Renal pelvis (tissue), 4 donors: Measurements from ENCODE around the gene DDR1. TPM values are rescaled to one million over a fixed set of nuclear protein-coding genes. Genes with fewer than 3 reads are reported as not detected.

Experiments used
- DNase-seq: peaks from one replicate; pipeline ENCODE4 v3.0.0-alpha.2; 2013
- polyA plus RNA-seq, 3 donors: library from polyadenylated mRNA; unstranded; fragments of 120-200 nt; gene quantifications; one replicate each; pipeline ENCODE4 v1.2.1, GENCODE V29; 2013; ENCODE audit not compliant: insufficient read length in 3 of 3

The DDR1 gene
- polyA plus RNA-seq, 3 donors = 196 to 203 (median 201) TPM

GRCh38 chr6:30942338-30943060, 58.2 kb downstream of the DDR1 start:
- DNase-seq = peak; percentile 87

DNA sequence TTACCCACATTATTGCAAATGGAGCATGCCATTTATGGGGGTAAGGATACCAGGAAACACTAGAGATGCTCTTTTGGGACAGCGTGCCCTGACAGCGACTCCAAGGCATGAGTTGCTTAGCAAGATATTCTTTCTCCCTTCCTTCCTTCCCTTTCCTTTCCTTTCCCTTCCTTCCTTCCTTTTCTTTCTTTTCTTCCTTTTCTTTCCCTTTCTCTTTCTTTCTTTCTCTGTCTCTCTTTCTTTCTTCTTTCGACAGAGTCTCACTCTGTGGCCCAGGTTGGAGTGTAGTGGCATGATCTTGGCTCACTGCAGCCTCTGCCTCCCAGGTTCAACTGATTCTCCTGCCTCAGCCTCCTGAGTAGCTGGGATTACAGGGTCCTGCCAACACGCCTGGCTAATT, 59.7 kb downstream of the DDR1 start:
- no peak for DNase-seq

DNA sequence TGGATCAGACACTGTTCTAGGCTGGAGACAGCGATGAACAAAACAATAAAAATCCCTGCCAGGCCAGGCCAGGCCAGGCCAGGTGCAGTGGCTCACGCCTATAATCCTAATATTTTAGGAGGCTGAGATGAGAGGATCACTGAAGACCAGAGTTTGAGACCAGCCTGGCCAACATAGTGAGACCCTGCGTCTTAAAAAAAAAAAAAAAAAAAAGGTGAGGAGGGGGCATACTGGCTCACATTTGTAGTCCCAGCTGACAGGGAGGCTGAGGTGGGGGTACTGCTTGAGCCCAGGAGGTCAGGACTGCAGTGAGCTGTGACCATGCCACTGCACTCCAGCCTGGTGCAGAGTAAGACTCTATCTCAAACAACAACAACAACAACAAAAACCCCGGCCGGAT, 61.0 kb downstream of the DDR1 start:
- no peak for DNase-seq

DNA sequence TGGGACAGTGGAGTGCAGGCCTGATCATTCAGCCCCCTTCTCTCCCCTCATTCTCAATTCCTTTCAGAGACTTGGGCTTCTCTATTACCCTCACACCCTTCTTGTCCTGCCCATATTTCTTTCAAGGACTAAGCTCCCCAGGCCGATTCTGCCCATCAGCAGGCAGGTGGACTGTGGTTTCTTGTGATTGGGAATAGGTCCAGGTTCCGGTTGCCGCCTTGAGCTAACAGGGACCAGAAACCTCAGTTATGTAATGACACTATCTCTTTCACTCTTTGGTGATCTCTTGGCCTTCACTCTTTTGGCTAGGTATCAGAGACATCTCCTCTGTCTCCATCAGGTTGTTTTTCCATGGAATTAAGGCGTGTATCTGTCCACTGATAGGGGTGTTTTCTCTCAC, 62.9 kb downstream of the DDR1 start:
- DNase-seq = no peak

DNA sequence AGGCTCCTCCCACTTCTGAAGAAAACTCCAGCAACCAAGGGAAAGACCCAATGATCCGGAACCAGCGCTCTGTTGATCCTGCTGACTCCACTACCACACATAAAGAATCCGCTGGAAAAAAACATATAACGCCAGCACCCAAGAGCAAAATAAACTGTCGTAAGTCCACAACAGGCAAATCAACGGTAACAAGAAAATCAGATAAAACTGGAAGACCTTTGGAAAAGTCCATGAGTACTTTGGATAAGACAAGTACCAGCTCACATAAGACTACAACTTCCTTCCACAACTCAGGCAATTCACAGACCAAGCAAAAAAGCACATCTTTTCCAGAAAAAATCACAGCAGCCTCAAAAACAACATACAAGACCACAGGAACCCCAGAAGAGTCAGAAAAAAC, 64.5 kb downstream of the DDR1 start:
- no peak for DNase-seq

Other genes with a start within 250 kb of the DDR1 start
- gene C6orf136, start 237.4 kb upstream of the DDR1 start, polyA plus RNA-seq = 10 to 100 TPM; 17.6 to 25.5 (median 22.9) TPM
- 10 to 100 TPM; 48.6 to 51.8 (median 50.0) TPM for gene DHX16, start 211.5 kb upstream of the DDR1 start, polyA plus RNA-seq
- 10 to 100 TPM; 33.7 to 42.6 (median 37.4) TPM for gene PPP1R18, start 197.9 kb upstream of the DDR1 start, polyA plus RNA-seq
- gene NRM, start 193.5 kb upstream of the DDR1 start, polyA plus RNA-seq = 10 to 100 TPM; 35.3 to 43.5 (median 39.7) TPM
- gene MDC1, start 167.2 kb upstream of the DDR1 start, polyA plus RNA-seq = 10 to 100 TPM; 45.4 to 55.6 (median 53.0) TPM
- 1,000 to 10,000 TPM; 1,096 to 1,335 (median 1,230) TPM for gene TUBB, start 164.2 kb upstream of the DDR1 start, polyA plus RNA-seq
- 100 to 1,000 TPM; 138 to 144 (median 138) TPM for gene FLOT1, start 141.8 kb upstream of the DDR1 start, polyA plus RNA-seq
- 10 to 100 TPM; 21.0 to 21.8 (median 21.2) TPM for gene IER3, start 140.0 kb upstream of the DDR1 start, polyA plus RNA-seq
- gene GTF2H4, start 23.7 kb downstream of the DDR1 start, polyA plus RNA-seq = 10 to 100 TPM; 48.1 to 50.5 (median 48.9) TPM
- 10 to 100 TPM; 45.6 to 64.7 (median 55.3) TPM for gene VARS2, start 29.7 kb downstream of the DDR1 start, polyA plus RNA-seq
- gene SFTA2, start 47.7 kb downstream of the DDR1 start, polyA plus RNA-seq = 1 to 10 TPM in 2 of 3 donors, under 1 TPM in 1; 0.63 to 1.7 (median 1.2) TPM
- gene MUCL3, start 56.5 kb downstream of the DDR1 start, polyA plus RNA-seq = under 1 TPM; 0.07 to 0.13 (median 0.09) TPM
- under 1 TPM in 1 of 3 donors, not detected in 2; 0.09 TPM for gene MUC21, start 99.2 kb downstream of the DDR1 start, polyA plus RNA-seq
- not detected for gene MUC22, start 126.0 kb downstream of the DDR1 start, polyA plus RNA-seq
- gene C6orf15, start 228.1 kb downstream of the DDR1 start, polyA plus RNA-seq = not detected
- under 1 TPM in 1 of 3 donors, not detected in 2; 0.36 TPM for gene PSORS1C1, start 230.3 kb downstream of the DDR1 start, polyA plus RNA-seq
- under 1 TPM in 1 of 3 donors, not detected in 2; 0.06 TPM for gene CDSN, start 235.9 kb downstream of the DDR1 start, polyA plus RNA-seq